Upper lobe of left lung (tissue), 6 donors: Measurements from ENCODE around the gene DNAJC3. TPM values are rescaled to one million over a fixed set of nuclear protein-coding genes. Genes with fewer than 3 reads are reported as not detected.
"Not testable (repeated sequence)": the region's sequence is repeated elsewhere in the genome, so short reads cannot be mapped to it uniquely, and the experiment has no call there.

Experiments used
- ATAC-seq, 2 donors: fragments of 200-7000 bp; cut with Tn5 transposase; one replicate each; pipeline ENCODE4 v1.9.1; 2022; ENCODE audit warnings: mild to moderate bottlenecking in 2 of 2, moderate library complexity in 2 of 2; ENCODE audit not compliant: low FRiP score in 2 of 2
- DNase-seq, 2 donors: peaks; one replicate each; pipeline ENCODE4 v3.0.0-alpha.2; 2019 to 2020
- H3K27ac ChIP-seq, 4 donors: fragments of 200-600 bp; sonication (generic); one replicate each; pipeline ENCODE4 v1.5.1; 2016 to 2019
- H3K27me3 ChIP-seq, 4 donors: fragments of 200-600 bp; sonication (generic); one replicate each; pipeline ENCODE4 v1.5.1; 2017 to 2019
- H3K36me3 ChIP-seq, 4 donors: fragments of 200-600 bp; sonication (generic); one replicate each; pipeline ENCODE4 v1.5.1; 2016 to 2019
- H3K4me1 ChIP-seq, 4 donors: fragments of 200-600 bp; sonication (generic); one replicate each; pipeline ENCODE4 v1.5.1; 2018 to 2019
- H3K4me3 ChIP-seq, 4 donors: fragments of 200-600 bp; sonication (generic); one replicate each; pipeline ENCODE4 v1.5.1; 2017 to 2019; ENCODE audit warnings: mild to moderate bottlenecking in 2 of 4, moderate library complexity in 1 of 4
- H3K9me3 ChIP-seq, 4 donors: fragments of 200-600 bp; sonication (generic); one replicate each; pipeline ENCODE4 v1.5.1; 2018 to 2019
- EP300 ChIP-seq, 4 donors: sonication (generic); formaldehyde crosslinking; IDR thresholded peaks; one replicate each; pipeline ENCODE4 v1.5.1; 2017; ENCODE audit warnings: antibody characterized with exemption in 4 of 4, control low read depth in 2 of 4
- POLR2A ChIP-seq, 4 donors: fragments of 450-650 bp; IDR thresholded peaks; one replicate each; pipeline ENCODE4 v1.5.1; 2016 to 2017; ENCODE audit warnings: antibody characterized with exemption in 4 of 4, mild to moderate bottlenecking in 2 of 4
- POLR2AphosphoS5 ChIP-seq, 2 donors: sonication (generic); formaldehyde crosslinking; IDR thresholded peaks; one replicate each; pipeline ENCODE4 v1.5.1; 2017; ENCODE audit warnings: antibody characterized with exemption in 2 of 2
- WGBS, 2 donors: methylation state at CpG; one replicate each; pipeline ENCODE4 v1.1.5; 2017 to 2018; 5-methylcytosine and 5-hydroxymethylcytosine counted together
- total RNA-seq, 6 donors: library from RNA; depleted of rRNA in 4 of 6; stranded (reverse); fragments of >200 nt in 4 of 6; gene quantifications; one replicate each; pipeline versions ENCODE4 v1.1.0 to v1.2.1, GENCODE V29; 2016 to 2021
- TF ChIP-seq, protein P1 (sequence below), 6 experiments: fragments of 450-650 bp in 4 of 6; fragments of 200-600 bp in 2 of 6; sonication (generic) in 2 of 6; IDR thresholded peaks; one replicate each; pipeline ENCODE4 v1.5.1; 2016 to 2019; ENCODE audit warnings: antibody characterized with exemption in 6 of 6
- donor health status: DM: no; HTN: no; CAD: no; lungs with moderate emphysema.
- donor health status: DM: no; HTN: yes; CAD: no; lungs with severe emphysema.

Gene DNAJC3
- total RNA-seq, 6 donors from 2014 or later, result 27.2 to 86.2 (median 53.3) TPM

DNA sequence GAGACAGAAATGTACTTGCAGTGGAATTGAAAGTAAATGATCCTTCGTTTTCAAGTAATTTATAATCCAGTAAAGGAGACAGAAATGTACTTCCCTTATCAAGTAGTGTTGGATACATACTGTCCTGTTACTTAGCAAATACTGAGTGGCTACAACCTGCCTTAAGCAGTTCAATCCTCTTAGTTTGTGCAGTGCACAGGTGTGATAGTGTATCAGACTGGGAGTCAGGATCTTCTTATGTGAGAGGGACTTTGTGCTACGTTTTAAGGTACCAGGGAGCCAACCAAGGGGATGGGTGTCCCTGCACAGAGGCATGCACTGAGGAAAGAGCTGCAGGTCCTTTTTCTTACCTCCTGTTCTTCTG is 111.1 kb downstream of the DNAJC3 start:
- Histone ChIP-seq H3K27me3 (no peaks in the 10 kb centered on the region), H3K9me3 (no peaks in the 10 kb centered on the region), H3K4me3 (no peak overlapping the region), H3K36me3 (peaks cover 9 to 62% (median 27%) of the 10 kb centered on the region in 4 donors), H3K4me1 (peaks cover 0 to 10% (median 5%) of the 10 kb centered on the region in 4 donors), H3K27ac (no peak overlapping the region)
- no peak for DNase-seq
- TF ChIP-seq EP300 (IDR thresholded peaks at IDR 0.05) (no peak), POLR2A (IDR thresholded peaks at IDR 0.05) (no peak), POLR2AphosphoS5 (IDR thresholded peaks at IDR 0.05) (no peak)
- TF ChIP-seq, protein P1, sequence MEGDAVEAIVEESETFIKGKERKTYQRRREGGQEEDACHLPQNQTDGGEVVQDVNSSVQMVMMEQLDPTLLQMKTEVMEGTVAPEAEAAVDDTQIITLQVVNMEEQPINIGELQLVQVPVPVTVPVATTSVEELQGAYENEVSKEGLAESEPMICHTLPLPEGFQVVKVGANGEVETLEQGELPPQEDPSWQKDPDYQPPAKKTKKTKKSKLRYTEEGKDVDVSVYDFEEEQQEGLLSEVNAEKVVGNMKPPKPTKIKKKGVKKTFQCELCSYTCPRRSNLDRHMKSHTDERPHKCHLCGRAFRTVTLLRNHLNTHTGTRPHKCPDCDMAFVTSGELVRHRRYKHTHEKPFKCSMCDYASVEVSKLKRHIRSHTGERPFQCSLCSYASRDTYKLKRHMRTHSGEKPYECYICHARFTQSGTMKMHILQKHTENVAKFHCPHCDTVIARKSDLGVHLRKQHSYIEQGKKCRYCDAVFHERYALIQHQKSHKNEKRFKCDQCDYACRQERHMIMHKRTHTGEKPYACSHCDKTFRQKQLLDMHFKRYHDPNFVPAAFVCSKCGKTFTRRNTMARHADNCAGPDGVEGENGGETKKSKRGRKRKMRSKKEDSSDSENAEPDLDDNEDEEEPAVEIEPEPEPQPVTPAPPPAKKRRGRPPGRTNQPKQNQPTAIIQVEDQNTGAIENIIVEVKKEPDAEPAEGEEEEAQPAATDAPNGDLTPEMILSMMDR (IDR thresholded peaks at IDR 0.05), result no peak
- 62 to 65% methylated on average over 2 of the region's 2 CpGs for WGBS, 2 donors
- peak in 1 of 2 donors; percentile 26 for ATAC-seq

DNA sequence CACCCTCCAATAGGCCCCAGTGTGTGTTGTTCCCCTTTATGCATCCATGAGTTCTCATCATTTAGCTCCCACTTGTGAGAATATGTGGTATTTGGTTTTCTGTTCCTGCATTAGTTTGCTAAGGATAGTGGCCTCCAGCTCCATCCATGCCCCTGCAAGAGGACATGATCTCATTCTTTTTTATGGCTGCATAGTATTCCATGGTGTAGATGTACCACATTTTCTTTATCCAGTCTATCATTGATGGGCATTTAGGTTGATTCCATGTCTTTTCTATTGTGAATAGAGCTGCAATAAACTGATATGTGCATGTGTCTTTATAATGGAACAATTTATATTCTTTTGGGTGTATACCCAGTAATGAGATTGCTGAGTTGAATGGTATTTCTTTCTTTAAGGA is 112.4 kb downstream of the DNAJC3 start:
- H3K27ac ChIP-seq, H3K4me3 ChIP-seq, ATAC-seq, H3K27me3 ChIP-seq, DNase-seq, H3K9me3 ChIP-seq, H3K4me1 ChIP-seq: not testable (repeated sequence)
- peaks cover 9 to 73% (median 30%) of the 10 kb centered on the region in 4 donors for H3K36me3 ChIP-seq

- WGBS, 2 donors, result 91 to 94% methylated on average over 7 of the region's 7 CpGs
- DNase-seq (no peak), ATAC-seq (no peak)
- Histone ChIP-seq H3K9me3 (no peaks in the 10 kb centered on the region), H3K4me3 (no peak overlapping the region), H3K27ac (no peak overlapping the region), H3K36me3 (peaks cover 9 to 78% (median 30%) of the 10 kb centered on the region in 4 donors), H3K27me3 (no peaks in the 10 kb centered on the region), H3K4me1 (peaks cover 0 to 5% (median 0%) of the 10 kb centered on the region in 4 donors)
- TF ChIP-seq POLR2A (IDR thresholded peaks at IDR 0.05), result no peak
- no peak for TF ChIP-seq EP300 (IDR thresholded peaks at IDR 0.05)
- TF ChIP-seq, protein P1 (IDR thresholded peaks at IDR 0.05), result no peak
- no peak for TF ChIP-seq POLR2AphosphoS5 (IDR thresholded peaks at IDR 0.05)
These were observed 114.3 kb downstream of the DNAJC3 start for GRCh38 chr13:95791084-95791722.

DNA sequence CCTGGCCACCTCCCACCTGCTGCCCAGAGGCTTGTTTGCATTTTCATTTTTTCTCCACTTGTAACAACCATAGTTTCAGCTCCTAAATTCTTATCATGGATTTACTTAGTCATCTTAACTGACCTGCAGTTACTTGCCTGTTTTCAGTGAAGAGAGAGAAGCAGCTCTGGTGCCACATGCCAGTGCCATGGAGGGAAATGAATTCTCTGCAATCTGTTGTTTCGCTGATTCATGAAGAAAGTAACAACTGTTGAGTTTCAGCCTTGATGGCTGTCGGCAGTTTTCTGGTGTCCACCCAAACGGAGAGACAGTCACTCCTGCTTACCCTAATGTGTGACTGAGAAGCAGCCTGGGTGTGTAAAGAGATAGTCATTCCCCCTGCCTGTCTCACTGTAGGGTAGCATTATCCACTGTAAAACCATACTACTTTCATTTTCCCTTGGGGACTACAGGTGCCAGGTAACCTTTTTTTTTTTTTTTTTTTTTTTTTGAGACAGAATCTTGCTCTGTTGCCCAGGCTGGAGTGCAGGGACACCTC is 116.1 kb downstream of the DNAJC3 start:
- H3K9me3 ChIP-seq, result no peaks in the 10 kb centered on the region
- H3K4me1 ChIP-seq, result peaks cover 0 to under 1% (median 0%) of the 10 kb centered on the region in 4 donors
- H3K27ac ChIP-seq, result no peak overlapping the region
- peaks cover 5 to 60% (median 21%) of the 10 kb centered on the region in 4 donors for H3K36me3 ChIP-seq
- TF ChIP-seq POLR2A (IDR thresholded peaks at IDR 0.05) (no peak), EP300 (IDR thresholded peaks at IDR 0.05) (no peak), POLR2AphosphoS5 (IDR thresholded peaks at IDR 0.05) (no peak)
- TF ChIP-seq, protein P1 (IDR thresholded peaks at IDR 0.05), result no peak
- WGBS, 2 donors, result 80 to 90% methylated on average over 3 of the region's 3 CpGs
- ATAC-seq (no peak), DNase-seq (no peak)
- H3K27me3 ChIP-seq, result no peaks in the 10 kb centered on the region
- H3K4me3 ChIP-seq, result no peak overlapping the region

DNA sequence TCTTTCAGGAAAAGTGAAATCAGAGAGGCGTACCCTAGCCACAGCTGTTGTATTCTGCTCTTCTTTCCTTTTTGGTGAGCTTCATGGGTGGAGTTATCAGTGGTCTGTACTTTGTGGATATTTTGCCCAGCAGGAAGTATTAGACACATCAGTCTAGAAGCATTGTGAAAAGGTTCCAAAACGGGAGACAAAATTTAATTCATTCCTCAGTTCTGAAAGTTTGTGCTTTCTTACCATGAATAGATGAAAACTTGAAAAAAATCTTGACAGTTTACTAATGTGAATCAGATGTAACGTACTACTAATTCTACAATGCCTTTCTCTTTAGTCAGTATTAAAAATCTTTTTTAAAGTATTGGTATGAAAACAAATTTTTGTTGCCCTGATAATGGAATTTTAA is 116.8 kb downstream of the DNAJC3 start:
- ATAC-seq (no peak), DNase-seq (no peak)
- H3K4me1 ChIP-seq, result no peaks in the 10 kb centered on the region
- H3K36me3 ChIP-seq, result peaks cover 5 to 54% (median 21%) of the 10 kb centered on the region in 4 donors
- H3K27ac ChIP-seq, result no peak overlapping the region
- H3K4me3 ChIP-seq, result no peak overlapping the region
- H3K9me3 ChIP-seq, result no peaks in the 10 kb centered on the region
- 87 to 97% methylated on average over 3 of the region's 3 CpGs for WGBS, 2 donors
- no peaks in the 10 kb centered on the region for H3K27me3 ChIP-seq
- TF ChIP-seq POLR2AphosphoS5 (IDR thresholded peaks at IDR 0.05) (no peak), POLR2A (IDR thresholded peaks at IDR 0.05) (no peak), EP300 (IDR thresholded peaks at IDR 0.05) (no peak)
- TF ChIP-seq, protein P1 (IDR thresholded peaks at IDR 0.05), result no peak
